Liver (tissue), 3 donors: ENCODE measurements around the gene TIMD4.

Experiments
- EGR1 ChIP-seq, 2 donors: IDR thresholded peaks; 2 replicates each; pipeline ENCODE4 v1.6.1; 2016 to 2018; ENCODE audit warnings: antibody characterized with exemption in 2 of 2, low read depth in 2 of 2
- FOXA1 ChIP-seq: IDR thresholded peaks from 2 replicates; pipeline ENCODE4 v1.6.1; 2016; ENCODE audit warnings: antibody characterized with exemption
- FOXA2 ChIP-seq: IDR thresholded peaks from 2 replicates; pipeline ENCODE4 v1.6.1; 2016; ENCODE audit warnings: antibody characterized with exemption
- JUND ChIP-seq, 2 donors: IDR thresholded peaks; 2 replicates each; pipeline ENCODE4 v1.6.1; 2016; ENCODE audit warnings: antibody characterized with exemption in 2 of 2
- MAX ChIP-seq: IDR thresholded peaks from 2 replicates; pipeline ENCODE4 v1.6.1; 2016; ENCODE audit warnings: antibody characterized with exemption
- RAD21 ChIP-seq, 2 donors: IDR thresholded peaks; 2 replicates each; pipeline ENCODE4 v1.6.1; 2016; ENCODE audit warnings: antibody characterized with exemption in 2 of 2, mild to moderate bottlenecking in 2 of 2
- REST ChIP-seq: IDR thresholded peaks from 2 replicates; pipeline ENCODE4 v1.6.1; 2016; ENCODE audit warnings: antibody characterized with exemption, mild to moderate bottlenecking
- RXRA ChIP-seq, 2 donors: IDR thresholded peaks; 2 replicates each; pipeline ENCODE4 v1.6.1; 2017 to 2018; ENCODE audit warnings: antibody characterized with exemption in 2 of 2, mild to moderate bottlenecking in 1 of 2
- SP1 ChIP-seq: IDR thresholded peaks from 2 replicates; pipeline ENCODE4 v1.6.1; 2018; ENCODE audit warnings: antibody characterized with exemption, mild to moderate bottlenecking
- TAF1 ChIP-seq: conservative IDR thresholded peaks from 2 replicates; pipeline ENCODE4 v1.6.1; 2016; ENCODE audit warnings: antibody characterized with exemption, mild to moderate bottlenecking
- YY1 ChIP-seq: IDR thresholded peaks from 2 replicates; pipeline ENCODE4 v1.6.1; 2016; ENCODE audit warnings: antibody characterized with exemption, mild to moderate bottlenecking
- TF ChIP-seq, protein P1 (sequence below): fragments of 150-350 bp; IDR thresholded peaks from 2 replicates; pipeline ENCODE4 v1.5.1; 2017; ENCODE audit warnings: improper control_type of control experiment, low read depth, low read length; ENCODE audit not compliant: missing input control
- TF ChIP-seq, protein P2 (sequence below): IDR thresholded peaks from 2 replicates; pipeline ENCODE4 v1.6.1; 2016; ENCODE audit warnings: antibody characterized with exemption
- donor health status: healthy.
- donor health status: healthy.

- TF ChIP-seq, protein P1, sequence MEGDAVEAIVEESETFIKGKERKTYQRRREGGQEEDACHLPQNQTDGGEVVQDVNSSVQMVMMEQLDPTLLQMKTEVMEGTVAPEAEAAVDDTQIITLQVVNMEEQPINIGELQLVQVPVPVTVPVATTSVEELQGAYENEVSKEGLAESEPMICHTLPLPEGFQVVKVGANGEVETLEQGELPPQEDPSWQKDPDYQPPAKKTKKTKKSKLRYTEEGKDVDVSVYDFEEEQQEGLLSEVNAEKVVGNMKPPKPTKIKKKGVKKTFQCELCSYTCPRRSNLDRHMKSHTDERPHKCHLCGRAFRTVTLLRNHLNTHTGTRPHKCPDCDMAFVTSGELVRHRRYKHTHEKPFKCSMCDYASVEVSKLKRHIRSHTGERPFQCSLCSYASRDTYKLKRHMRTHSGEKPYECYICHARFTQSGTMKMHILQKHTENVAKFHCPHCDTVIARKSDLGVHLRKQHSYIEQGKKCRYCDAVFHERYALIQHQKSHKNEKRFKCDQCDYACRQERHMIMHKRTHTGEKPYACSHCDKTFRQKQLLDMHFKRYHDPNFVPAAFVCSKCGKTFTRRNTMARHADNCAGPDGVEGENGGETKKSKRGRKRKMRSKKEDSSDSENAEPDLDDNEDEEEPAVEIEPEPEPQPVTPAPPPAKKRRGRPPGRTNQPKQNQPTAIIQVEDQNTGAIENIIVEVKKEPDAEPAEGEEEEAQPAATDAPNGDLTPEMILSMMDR: no peak
- TF ChIP-seq REST (no peak), RXRA (IDR thresholded peaks at IDR 0.05) (no peak), YY1 (no peak), RAD21 (IDR thresholded peaks at IDR 0.05) (no peak), EGR1 (IDR thresholded peaks at IDR 0.05; ENCODE audit: low read depth in 2 of 2) (no peak), FOXA2 (no peak), SP1 (no peak), MAX (no peak), TAF1 (no peak), JUND (IDR thresholded peaks at IDR 0.05) (no peak), FOXA1 (no peak)
- TF ChIP-seq, protein P2, sequence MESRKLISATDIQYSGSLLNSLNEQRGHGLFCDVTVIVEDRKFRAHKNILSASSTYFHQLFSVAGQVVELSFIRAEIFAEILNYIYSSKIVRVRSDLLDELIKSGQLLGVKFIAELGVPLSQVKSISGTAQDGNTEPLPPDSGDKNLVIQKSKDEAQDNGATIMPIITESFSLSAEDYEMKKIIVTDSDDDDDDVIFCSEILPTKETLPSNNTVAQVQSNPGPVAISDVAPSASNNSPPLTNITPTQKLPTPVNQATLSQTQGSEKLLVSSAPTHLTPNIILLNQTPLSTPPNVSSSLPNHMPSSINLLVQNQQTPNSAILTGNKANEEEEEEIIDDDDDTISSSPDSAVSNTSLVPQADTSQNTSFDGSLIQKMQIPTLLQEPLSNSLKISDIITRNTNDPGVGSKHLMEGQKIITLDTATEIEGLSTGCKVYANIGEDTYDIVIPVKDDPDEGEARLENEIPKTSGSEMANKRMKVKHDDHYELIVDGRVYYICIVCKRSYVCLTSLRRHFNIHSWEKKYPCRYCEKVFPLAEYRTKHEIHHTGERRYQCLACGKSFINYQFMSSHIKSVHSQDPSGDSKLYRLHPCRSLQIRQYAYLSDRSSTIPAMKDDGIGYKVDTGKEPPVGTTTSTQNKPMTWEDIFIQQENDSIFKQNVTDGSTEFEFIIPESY: no peak
Observed at GRCh38 chr5:156892223-156892622, 70.8 kb downstream of the TIMD4 start.
